H1 (cell line): Measurements from ENCODE around the gene PCDH8.

ENCODE experiments used
- CTCF ChIP-seq, 3 experiments: IDR thresholded peaks; 1 replicate in 2 of 3; 2 replicates in 1 of 3; pipeline versions ENCODE4 v1.5.1 to v1.6.1; 2011; ENCODE audit warnings: low read length in 3 of 3, mild to moderate bottlenecking in 3 of 3, inconsistent platforms in 2 of 3, low read depth in 1 of 3, moderate library complexity in 1 of 3; ENCODE audit not compliant: insufficient read depth in 1 of 3; ENCODE audit errors: control extremely low read depth in 1 of 3
- EZH2 ChIP-seq: fragments of 200-600 bp; sonication (generic); IDR thresholded peaks from 2 replicates; pipeline ENCODE4 v1.7.1; 2012; ENCODE audit warnings: low read depth, mild to moderate bottlenecking, moderate library complexity, low read length, inconsistent platforms; ENCODE audit not compliant: severe bottlenecking
- RXRA ChIP-seq: IDR thresholded peaks from 2 replicates; pipeline ENCODE4 v1.6.1; 2011; ENCODE audit warnings: low read depth, mild to moderate bottlenecking, low read length, moderate library complexity; ENCODE audit not compliant: insufficient read depth
- TF ChIP-seq, protein P1 (sequence below): IDR thresholded peaks from 2 replicates; pipeline ENCODE4 v1.6.1; 2011; ENCODE audit warnings: low read depth, mild to moderate bottlenecking, low read length; ENCODE audit not compliant: insufficient read depth

GRCh38 chr13:52842441-52842840 is 6.0 kb downstream of the PCDH8 start:
- TF ChIP-seq CTCF (IDR thresholded peaks at IDR 0.05; ENCODE audit: control extremely low read depth in 1 of 3, insufficient read depth in 1 of 3, low read depth in 1 of 3, low read length in 3 of 3) (no peak), RXRA (no peak), EZH2 (no peak)
- TF ChIP-seq, protein P1, sequence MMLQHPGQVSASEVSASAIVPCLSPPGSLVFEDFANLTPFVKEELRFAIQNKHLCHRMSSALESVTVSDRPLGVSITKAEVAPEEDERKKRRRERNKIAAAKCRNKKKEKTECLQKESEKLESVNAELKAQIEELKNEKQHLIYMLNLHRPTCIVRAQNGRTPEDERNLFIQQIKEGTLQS = no peak
